Naive thymus-derived CD8-positive, alpha-beta T cell (primary cell): ENCODE data around the gene SUSD1. TPM values are rescaled to one million over a fixed set of nuclear protein-coding genes. Genes with fewer than 3 reads are reported as not detected.

Experiments used
- ATAC-seq, 2 donors: fragments of 150-1000 bp; cut with Tn5 transposase in 1 of 2; sonication (Bioruptor Pico), chemical (Tn5 transposase) in 1 of 2; 1 replicate in 1 of 2; 2 replicates in 1 of 2; pipeline ENCODE4 v1.10.0; 2021; ENCODE audit warnings: mild to moderate bottlenecking in 2 of 2, moderate library complexity in 2 of 2
- POLR2A ChIA-PET: fragments of 350-600 bp; sonication (Branson Sonifier 250); formaldehyde crosslinking; loops from one replicate; lab custom pipeline; 2021; ENCODE audit warnings: antibody characterized with exemption; lab: Charles Lee
- DNase-seq, 10 donors: peaks; one replicate each; pipeline versions ENCODE4 v3.0.0 to v3.0.0-alpha.2; 2020 to 2022
- H3K27ac Mint-ChIP-seq, 10 donors: one replicate each; pipeline ENCODE4 v1.8.0; 2020 to 2022; ENCODE audit warnings: mild to moderate bottlenecking in 10 of 10, mixed read lengths in 10 of 10, moderate library complexity in 4 of 10, inconsistent platforms in 1 of 10
- H3K27me3 Mint-ChIP-seq, 5 donors: one replicate each; pipeline ENCODE4 v1.8.0; 2021 to 2022; ENCODE audit warnings: mixed read lengths in 5 of 5
- H3K36me3 Mint-ChIP-seq, 3 donors: one replicate each; pipeline ENCODE4 v1.8.0; 2020 to 2022; ENCODE audit warnings: mixed read lengths in 3 of 3, mild to moderate bottlenecking in 2 of 3, inconsistent platforms in 1 of 3
- H3K4me1 Mint-ChIP-seq, 4 donors: one replicate each; pipeline ENCODE4 v1.8.0; 2021 to 2022; ENCODE audit warnings: mixed read lengths in 4 of 4
- H3K4me3 Mint-ChIP-seq, 10 donors: one replicate each; pipeline ENCODE4 v1.8.0; 2020 to 2022; ENCODE audit warnings: mild to moderate bottlenecking in 10 of 10, mixed read lengths in 10 of 10, moderate library complexity in 6 of 10, inconsistent platforms in 1 of 10
- H3K9me3 Mint-ChIP-seq, 9 donors: one replicate each; pipeline ENCODE4 v1.8.0; 2020 to 2022; ENCODE audit warnings: mixed read lengths in 9 of 9, mild to moderate bottlenecking in 3 of 9, inconsistent platforms in 1 of 9, moderate library complexity in 1 of 9
- polyA plus RNA-seq, 3 donors: library from polyadenylated mRNA; unstranded; fragments of 300-500 nt; fragmentation: Illumina TruSeq; gene quantifications; one replicate each; pipeline ENCODE4 v1.2.3, GENCODE V29; 2021
- total RNA-seq, 8 experiments: library from RNA in 2 of 8; stranded (reverse) in 2 of 8; gene quantifications; one replicate each; pipeline ENCODE4 v1.2.3 and lab custom pipeline; 2021 to 2026

SUSD1 gene
- total and polyA plus RNA-seq, 5 experiments from 2014 or later: 2.5 to 12.4 (median 4.1) TPM

GRCh38 chr9:112188884-112189283, 13.8 kb upstream of the SUSD1 start:
- H3K4me1 Mint-ChIP-seq: peaks cover 0 to 6% (median 3%) of the 10 kb centered on the region in 4 donors
- POLR2A ChIA-PET: no interaction called here
- peaks cover 0 to 7% (median 2%) of the 10 kb centered on the region in 3 donors for H3K36me3 Mint-ChIP-seq
- ATAC-seq (no peak), DNase-seq (no peak)
- peak overlapping the region in 1 of 10 donors; percentile 57 for H3K27ac Mint-ChIP-seq
- no peak overlapping the region for H3K4me3 Mint-ChIP-seq
- peaks cover 0 to 2% (median 0%) of the 10 kb centered on the region in 9 donors for H3K9me3 Mint-ChIP-seq
- no peaks in the 10 kb centered on the region for H3K27me3 Mint-ChIP-seq

GRCh38 chr9:112187404-112187803, 12.3 kb upstream of the SUSD1 start:
- no peak overlapping the region for H3K4me3 Mint-ChIP-seq
- no peaks in the 10 kb centered on the region for H3K27me3 Mint-ChIP-seq
- H3K27ac Mint-ChIP-seq: no peak overlapping the region
- H3K4me1 Mint-ChIP-seq: peaks cover under 1 to 8% (median 4%) of the 10 kb centered on the region in 4 donors
- DNase-seq (no peak), ATAC-seq (no peak)
- POLR2A ChIA-PET: interaction anchor here (1.2 kb wide), 1 partner anchor 9 kb away, joined by 3 read pairs; no protein-coding TSS in a partner anchor
- H3K36me3 Mint-ChIP-seq: peaks cover 2 to 7% (median 4%) of the 10 kb centered on the region in 3 donors
- H3K9me3 Mint-ChIP-seq: peaks cover 0 to 8% (median 0%) of the 10 kb centered on the region in 9 donors

- Mint-ChIP-seq H3K4me1 (peaks cover 3 to 9% (median 5%) of the 10 kb centered on the region in 4 donors), H3K4me3 (no peak overlapping the region), H3K9me3 (peaks cover 0 to 8% (median 0%) of the 10 kb centered on the region in 9 donors), H3K36me3 (peaks cover 2 to 7% (median 4%) of the 10 kb centered on the region in 3 donors), H3K27ac (no peak overlapping the region), H3K27me3 (no peaks in the 10 kb centered on the region)
- POLR2A ChIA-PET: no interaction called here
- no peak for DNase-seq
- no peak for ATAC-seq
Observed at GRCh38 chr9:112186695-112187094, 11.6 kb upstream of the SUSD1 start.

- no peak for DNase-seq
- POLR2A ChIA-PET: no interaction called here
- Mint-ChIP-seq H3K9me3 (peaks cover 0 to 8% (median 0%) of the 10 kb centered on the region in 9 donors), H3K4me3 (no peak overlapping the region), H3K4me1 (peaks cover 13 to 24% (median 20%) of the 10 kb centered on the region in 4 donors), H3K27me3 (no peaks in the 10 kb centered on the region), H3K27ac (peak overlapping the region in 1 of 10 donors; percentile 33), H3K36me3 (peaks cover 0 to 4% (median 0%) of the 10 kb centered on the region in 3 donors)
- ATAC-seq: no peak
Observed at GRCh38 chr9:112184946-112185345, 9.8 kb upstream of the SUSD1 start.

- no peak for ATAC-seq
- Mint-ChIP-seq H3K9me3 (peaks cover 0 to 8% (median 0%) of the 10 kb centered on the region in 9 donors), H3K36me3 (peaks cover 0 to 4% (median 0%) of the 10 kb centered on the region in 3 donors), H3K27me3 (no peaks in the 10 kb centered on the region), H3K4me3 (no peak overlapping the region), H3K4me1 (peaks cover 13 to 28% (median 24%) of the 10 kb centered on the region in 4 donors), H3K27ac (no peak overlapping the region)
- POLR2A ChIA-PET: no interaction called here
- no peak for DNase-seq
Observed at GRCh38 chr9:112184221-112184620, 9.1 kb upstream of the SUSD1 start.

DNA sequence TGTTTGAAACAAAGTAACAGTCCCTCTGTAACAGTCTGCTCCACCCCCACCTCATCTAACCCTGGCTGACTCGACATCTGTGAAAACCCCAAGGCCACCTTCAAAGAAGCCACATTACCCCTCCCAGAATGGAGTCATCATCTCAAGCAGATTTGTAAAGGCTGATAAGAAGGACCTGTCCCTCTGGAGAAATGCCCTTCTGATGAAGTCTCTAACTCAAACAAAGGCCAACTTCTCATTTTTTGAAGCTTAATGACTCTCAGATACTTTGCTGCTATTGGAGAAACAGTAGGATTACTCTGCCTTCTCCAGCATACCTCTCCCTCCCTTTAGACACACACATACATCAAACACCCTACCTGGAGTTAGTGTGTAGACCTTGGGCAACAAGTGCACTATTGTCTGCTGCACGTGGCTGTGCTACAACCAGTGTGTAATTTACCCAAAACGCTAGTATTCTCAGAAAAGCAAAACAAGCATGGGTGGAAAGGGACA, 5.3 kb upstream of the SUSD1 start:
- Mint-ChIP-seq H3K27ac (peak overlapping the region in 9 of 10 donors; percentile 12 to 97 (median 62)), H3K4me1 (peaks cover 25 to 55% (median 41%) of the 10 kb centered on the region in 4 donors), H3K4me3 (peak overlapping the region in 5 of 10 donors; percentile 15 to 70 (median 42)), H3K27me3 (no peaks in the 10 kb centered on the region), H3K9me3 (peaks cover 0 to 8% (median 0%) of the 10 kb centered on the region in 9 donors), H3K36me3 (peaks cover 0 to 4% (median 0%) of the 10 kb centered on the region in 3 donors)
- peak in 3 of 10 donors; percentile 11 to 22 (median 11) for DNase-seq
- ATAC-seq: peak; percentile 35 to 40
- POLR2A ChIA-PET: no interaction called here

DNA sequence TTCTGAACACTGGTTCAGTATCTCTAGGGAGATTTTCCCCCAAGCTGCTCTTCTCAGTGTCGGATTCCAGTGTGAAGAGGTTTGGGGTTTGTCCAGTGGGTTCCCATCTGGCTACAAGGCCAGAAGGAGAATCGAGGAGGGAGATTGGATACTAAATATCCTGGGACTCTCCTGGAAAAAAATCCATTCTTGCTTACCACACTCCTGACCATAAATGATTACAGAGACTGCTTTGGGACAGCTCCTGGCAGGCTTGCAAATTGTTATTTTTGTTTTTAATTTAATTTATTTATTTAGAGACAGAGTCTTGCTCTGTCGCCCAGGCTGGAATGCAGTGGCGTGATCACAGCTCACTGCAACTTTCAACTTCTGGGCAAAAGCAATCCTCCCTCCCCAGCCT, 4.7 kb upstream of the SUSD1 start:
- POLR2A ChIA-PET: interaction anchor here (0.9 kb wide), 1 partner anchor 31 kb away, joined by 3 read pairs; no protein-coding TSS in a partner anchor

DNA sequence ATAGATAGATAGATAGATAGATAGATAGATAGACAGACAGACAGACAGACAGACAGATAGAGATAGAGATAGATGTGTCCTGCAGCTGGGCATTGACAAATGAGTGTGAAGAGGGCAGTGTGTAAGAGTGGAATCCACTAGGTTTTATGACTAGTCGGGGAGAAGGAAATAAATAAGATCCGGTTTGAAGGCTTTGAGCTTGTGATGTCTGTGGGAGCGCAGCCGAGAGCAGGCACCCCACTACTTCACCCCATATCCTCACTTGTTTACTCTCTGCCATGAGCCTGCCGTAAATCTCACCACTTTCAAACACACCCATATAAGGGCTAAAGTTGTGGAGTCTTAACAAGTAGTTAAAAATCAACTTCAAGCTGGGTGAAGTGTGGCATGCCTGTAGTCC, 1.4 kb upstream of the SUSD1 start:
- Mint-ChIP-seq H3K36me3 (no peaks in the 10 kb centered on the region), H3K4me3 (peak overlapping the region; percentile 9 to 88 (median 78)), H3K27me3 (no peaks in the 10 kb centered on the region), H3K9me3 (no peaks in the 10 kb centered on the region), H3K27ac (peak overlapping the region in 9 of 10 donors; percentile 19 to 89 (median 76)), H3K4me1 (peaks cover 43 to 84% (median 72%) of the 10 kb centered on the region in 4 donors)
- POLR2A ChIA-PET: interaction anchor here (1.2 to 1.3 kb wide), 2 partner anchors 151 to 156 kb away, joined by 3 read pairs; no protein-coding TSS in a partner anchor
- peak in 5 of 10 donors; percentile 23 to 54 (median 36) for DNase-seq
- ATAC-seq: peak; percentile 40 to 73

More for the DNA sequence above, 4.7 kb upstream of the SUSD1 start:
- peaks cover 27 to 57% (median 44%) of the 10 kb centered on the region in 4 donors for H3K4me1 Mint-ChIP-seq
- no peak overlapping the region for H3K4me3 Mint-ChIP-seq
- no peak for ATAC-seq
- no peak for DNase-seq
- H3K36me3 Mint-ChIP-seq: peaks cover 0 to 4% (median 0%) of the 10 kb centered on the region in 3 donors
- peaks cover 0 to 8% (median 0%) of the 10 kb centered on the region in 9 donors for H3K9me3 Mint-ChIP-seq
- no peaks in the 10 kb centered on the region for H3K27me3 Mint-ChIP-seq
- H3K27ac Mint-ChIP-seq: peak overlapping the region in 2 of 10 donors; percentile 47 to 72

DNA sequence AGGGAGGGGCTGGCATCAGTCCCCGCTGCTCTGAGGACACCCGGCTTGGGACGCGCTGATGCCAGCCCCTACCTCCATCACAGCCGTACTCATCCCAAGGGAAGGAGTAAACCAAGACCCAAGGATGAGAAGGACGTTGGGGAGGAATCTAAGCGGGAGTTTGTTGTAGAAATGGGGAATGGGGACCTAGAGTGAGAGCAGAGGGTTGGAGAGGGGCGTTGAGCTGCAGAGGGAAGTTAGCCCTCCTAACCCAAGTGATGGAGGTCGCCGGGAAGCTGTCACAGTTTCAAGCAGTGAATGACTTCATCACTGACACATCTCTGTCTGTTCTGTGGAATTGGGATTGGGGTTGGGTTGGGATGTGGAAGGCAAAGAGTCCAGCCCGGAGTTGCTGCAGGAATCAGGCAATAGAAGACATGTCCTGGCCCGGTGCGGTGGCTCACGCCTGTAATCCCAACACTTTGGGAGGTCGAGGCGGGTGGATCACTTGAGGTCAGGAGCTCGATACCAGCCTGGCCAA, 759 bp upstream of the SUSD1 start:
- POLR2A ChIA-PET: interaction anchor here (0.7 to 1.3 kb wide), 3 partner anchors 69 to 157 kb away, joined by 3 to 5 read pairs (median 3); no protein-coding TSS in a partner anchor
- H3K4me3 Mint-ChIP-seq: peak overlapping the region; percentile 66 to 88 (median 78)
- peaks cover 41 to 84% (median 71%) of the 10 kb centered on the region in 4 donors for H3K4me1 Mint-ChIP-seq
- ATAC-seq (no peak), DNase-seq (peak in 1 of 10 donors; percentile 12)
- H3K27me3 Mint-ChIP-seq: no peaks in the 10 kb centered on the region
- no peaks in the 10 kb centered on the region for H3K36me3 Mint-ChIP-seq
- H3K9me3 Mint-ChIP-seq: no peaks in the 10 kb centered on the region
- peak overlapping the region; percentile 42 to 92 (median 78) for H3K27ac Mint-ChIP-seq

GRCh38 chr9:112174222-112174964, 704 bp downstream of the SUSD1 start:
- peak overlapping the region; percentile 82 to 93 (median 90) for H3K4me3 Mint-ChIP-seq
- POLR2A ChIA-PET: interaction anchor here (0.6 to 1.5 kb wide), 4 partner anchors 53 to 706 kb away, joined by 3 to 6 read pairs (median 5); partner anchors contain the start of genes PTBP3 and UGCG
- peak overlapping the region; percentile 80 to 91 (median 88) for H3K27ac Mint-ChIP-seq
- ATAC-seq (peak; percentile 67 to 68), DNase-seq (peak; percentile 30 to 77 (median 61))
- H3K36me3 Mint-ChIP-seq: peaks cover 0 to 2% (median 0%) of the 10 kb centered on the region in 3 donors
- H3K4me1 Mint-ChIP-seq: peaks cover 39 to 84% (median 67%) of the 10 kb centered on the region in 4 donors
- H3K27me3 Mint-ChIP-seq: no peaks in the 10 kb centered on the region
- H3K9me3 Mint-ChIP-seq: no peaks in the 10 kb centered on the region

- DNase-seq (no peak), ATAC-seq (no peak)
- POLR2A ChIA-PET: interaction anchor here (1.3 to 1.5 kb wide), 2 partner anchors 159 to 277 kb away, joined by 5 to 6 read pairs; partner anchors contain the start of genes PTBP3 and UGCG
- peak overlapping the region; percentile 82 to 93 (median 90) for H3K4me3 Mint-ChIP-seq
- H3K9me3 Mint-ChIP-seq: no peaks in the 10 kb centered on the region
- peaks cover 0 to 4% (median 0%) of the 10 kb centered on the region in 3 donors for H3K36me3 Mint-ChIP-seq
- peaks cover 41 to 89% (median 73%) of the 10 kb centered on the region in 4 donors for H3K4me1 Mint-ChIP-seq
- no peaks in the 10 kb centered on the region for H3K27me3 Mint-ChIP-seq
- peak overlapping the region; percentile 80 to 91 (median 88) for H3K27ac Mint-ChIP-seq
Observed at GRCh38 chr9:112173489-112174221, 1.4 kb downstream of the SUSD1 start.
